ENCODE results near the gene WHRN.
A peak's percentile ranks its signal among the peaks of the same experiment; 100 is the strongest.

The WHRN gene

DNA sequence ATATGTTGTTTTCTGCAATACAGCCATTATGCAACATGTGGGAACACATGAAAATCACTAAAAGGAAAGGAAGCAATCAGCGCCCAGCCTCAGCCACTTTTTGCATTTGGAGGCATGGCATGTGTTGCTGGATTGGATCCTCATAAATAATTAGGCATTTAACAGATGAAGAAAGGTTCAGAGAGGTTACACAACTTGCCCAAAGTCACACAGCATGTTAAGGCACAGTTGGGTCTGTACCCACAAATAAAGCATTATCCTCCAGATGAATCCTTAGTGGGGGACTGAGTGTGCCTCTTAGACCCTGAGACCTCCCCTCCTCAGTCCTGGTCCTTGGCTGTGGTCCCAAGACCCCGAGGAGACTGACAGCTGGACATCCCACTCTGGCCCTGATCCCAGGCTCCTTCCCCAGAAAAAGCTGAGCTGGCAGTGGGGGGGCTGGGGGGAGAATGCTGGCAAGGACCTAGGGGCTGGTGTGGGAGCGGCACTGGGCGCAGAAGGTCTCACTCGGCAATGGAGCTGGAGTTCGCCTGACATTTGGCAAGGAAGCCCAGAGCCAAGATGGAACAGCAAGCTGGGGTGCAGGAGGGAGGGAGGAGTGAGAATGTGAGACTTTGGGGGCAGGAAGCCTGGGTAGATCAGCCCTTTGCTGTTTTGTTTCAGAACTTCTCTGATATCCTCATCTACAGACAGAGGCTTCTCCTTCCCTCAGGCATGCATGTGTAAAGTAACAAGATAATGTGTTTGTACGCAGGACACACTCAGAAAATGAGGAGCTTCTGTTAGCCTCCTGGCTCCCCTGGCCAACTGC is 110.5 kb downstream of the WHRN start:
- no peak for DNase-seq

DNA sequence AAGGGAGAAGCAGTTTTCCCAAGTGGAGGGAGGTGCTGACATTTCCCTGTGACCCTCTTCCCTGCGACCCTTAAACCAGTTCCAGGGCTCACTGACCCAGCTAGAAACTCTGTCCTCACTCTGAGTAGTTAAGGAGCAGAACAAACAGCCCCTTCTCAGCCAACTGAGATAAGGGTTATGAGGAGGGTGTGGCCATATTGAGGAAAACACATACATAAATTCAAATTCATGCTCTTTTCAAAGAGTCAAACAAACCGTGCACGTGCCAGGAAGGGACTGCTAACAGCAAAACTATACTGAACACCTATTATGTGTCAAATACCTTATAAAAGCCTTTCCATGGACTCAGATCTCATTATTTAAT is 112.5 kb downstream of the WHRN start:
- DNase-seq = no peak

DNA sequence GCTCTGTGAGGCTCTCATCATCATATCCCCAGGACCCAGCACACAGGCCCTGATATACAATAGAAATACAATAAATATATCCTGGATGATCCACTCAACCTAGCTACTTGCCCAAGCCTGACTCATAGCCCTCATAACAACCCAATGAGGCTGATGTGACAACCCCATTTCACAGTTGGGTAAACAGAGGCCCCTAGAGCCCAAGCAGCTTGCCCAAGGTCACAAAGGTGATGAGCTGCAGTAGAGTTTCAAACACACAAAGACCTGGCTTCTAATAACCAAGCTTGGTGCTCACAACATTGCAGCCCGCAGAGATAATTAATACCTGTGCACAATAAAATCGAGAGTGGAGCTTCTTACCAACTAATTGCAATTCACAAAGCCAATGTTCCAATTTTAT is 114.3 kb downstream of the WHRN start:
- DNase-seq = no peak

DNA sequence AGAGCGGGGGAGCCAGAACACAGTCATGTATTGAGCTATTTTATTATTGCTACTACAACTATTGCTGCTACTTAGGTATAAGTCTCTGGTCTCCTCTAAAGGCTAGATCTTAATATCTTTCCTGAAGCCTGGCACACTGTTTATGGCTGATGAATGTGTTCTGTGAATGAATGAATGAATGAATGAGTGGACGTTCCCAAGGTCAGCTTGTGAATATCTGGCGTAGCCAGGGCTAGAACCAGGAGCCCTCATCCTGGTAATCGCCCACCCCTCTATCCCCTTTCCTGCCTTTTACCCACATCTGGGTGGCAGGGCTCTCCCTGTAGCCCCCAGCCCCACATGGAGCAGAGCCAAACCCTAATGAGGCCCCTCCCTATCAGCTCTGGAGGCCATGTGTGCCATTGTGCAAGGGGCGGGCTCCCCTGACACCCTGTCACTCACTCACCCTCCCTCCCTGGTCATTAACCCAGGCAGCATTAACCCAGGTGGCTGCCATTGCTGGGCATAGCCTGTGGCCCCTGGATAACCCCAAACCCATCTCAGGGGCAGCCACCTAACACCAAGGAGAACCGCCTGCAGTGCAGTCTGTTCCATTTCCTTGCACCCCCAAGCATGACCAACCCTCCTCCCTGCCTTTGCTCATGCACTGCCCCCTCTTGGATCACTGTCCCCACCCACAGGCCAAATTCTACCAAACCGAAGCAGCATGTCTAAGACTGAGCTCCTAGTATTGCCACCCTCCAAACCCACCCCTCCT is 115.5 kb downstream of the WHRN start:
- no peak for DNase-seq

DNA sequence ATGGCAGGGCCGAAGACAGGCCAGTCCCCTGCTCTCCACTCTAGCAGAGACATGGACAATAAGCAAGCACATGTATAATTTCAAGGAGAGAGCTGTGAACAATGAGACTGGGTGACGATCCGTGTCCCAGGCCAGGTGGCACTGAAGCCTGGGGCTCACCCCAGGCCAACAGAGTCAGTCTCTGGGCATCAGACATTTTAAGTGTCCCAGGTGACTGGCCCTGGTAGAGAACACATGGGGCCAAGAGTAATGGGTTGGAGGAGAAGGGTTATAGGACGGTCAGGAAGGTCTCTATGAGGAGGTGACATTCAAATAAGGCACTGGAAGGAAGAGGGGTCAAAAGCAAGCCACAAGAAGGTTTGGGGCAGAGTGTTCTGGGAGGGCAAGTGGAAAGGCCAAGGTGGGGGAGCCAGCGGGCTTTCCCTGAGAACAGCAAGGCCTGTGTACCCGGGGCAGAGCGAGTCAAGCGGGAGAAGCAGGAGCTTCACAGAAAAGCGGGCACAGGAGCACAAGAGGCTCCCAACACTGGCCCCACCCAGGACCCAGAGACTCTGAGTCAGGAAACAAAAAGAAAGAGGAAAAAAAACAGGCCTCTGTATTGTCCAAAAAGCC is 116.4 kb downstream of the WHRN start:
- no peak for DNase-seq

DNA sequence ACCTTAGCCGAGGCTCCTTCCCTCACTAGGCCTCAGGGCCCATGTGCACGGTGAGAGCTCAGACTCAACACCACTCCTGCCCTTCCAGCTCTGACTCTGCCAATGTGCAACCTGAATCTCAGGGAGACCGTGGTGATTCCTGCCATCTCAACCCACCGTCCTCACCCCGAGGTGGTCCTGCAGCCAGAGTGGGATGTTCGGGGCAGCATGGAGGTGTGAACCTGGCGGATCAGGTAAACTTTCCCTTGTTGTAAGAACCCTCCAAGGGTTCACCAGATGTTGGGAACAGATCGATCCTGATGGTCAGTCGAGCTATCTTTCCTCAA is 117.0 kb downstream of the WHRN start:
- DNase-seq = no peak

DNA sequence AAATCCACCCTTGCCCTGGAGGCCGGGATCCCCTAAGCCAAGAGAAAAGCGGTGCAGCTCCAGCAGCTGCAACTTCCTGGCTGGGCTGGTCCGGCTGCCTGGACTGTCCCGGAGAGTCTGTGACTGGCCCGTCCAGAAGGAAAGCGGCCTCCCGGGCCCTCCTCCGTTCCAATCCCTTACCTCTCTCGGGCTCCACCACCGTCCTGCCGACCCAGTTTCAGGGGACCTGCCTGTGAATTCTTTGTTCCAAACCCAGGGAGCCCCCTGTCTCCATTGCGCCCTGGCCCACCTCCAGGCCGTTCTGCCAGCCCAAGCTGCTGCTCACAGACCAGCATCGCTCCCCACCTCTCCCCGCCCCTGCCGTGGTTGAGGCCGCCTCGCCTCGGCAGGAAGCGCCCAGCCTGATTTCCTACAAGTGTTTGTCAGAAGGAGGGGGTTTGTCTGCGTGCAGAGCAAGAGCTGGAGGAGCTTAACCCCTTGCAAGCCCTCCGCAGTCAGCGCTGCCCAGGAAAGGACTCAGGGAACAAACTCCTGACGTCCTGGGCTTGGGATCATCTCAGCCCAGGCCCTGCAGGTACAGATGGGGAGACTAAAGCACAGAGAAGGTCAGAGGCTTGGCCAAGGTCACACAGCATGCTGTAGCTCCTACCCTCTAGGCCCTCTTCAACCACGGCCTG is 117.5 kb downstream of the WHRN start, which contains the start of gene AKNA:
TSS of gene AKNA (minus strand) at position 303 of the 677 bp plus-strand sequence. CDS start 6,649 bp downstream, outside the sequence.
- peak; percentile 82 for DNase-seq

DNA sequence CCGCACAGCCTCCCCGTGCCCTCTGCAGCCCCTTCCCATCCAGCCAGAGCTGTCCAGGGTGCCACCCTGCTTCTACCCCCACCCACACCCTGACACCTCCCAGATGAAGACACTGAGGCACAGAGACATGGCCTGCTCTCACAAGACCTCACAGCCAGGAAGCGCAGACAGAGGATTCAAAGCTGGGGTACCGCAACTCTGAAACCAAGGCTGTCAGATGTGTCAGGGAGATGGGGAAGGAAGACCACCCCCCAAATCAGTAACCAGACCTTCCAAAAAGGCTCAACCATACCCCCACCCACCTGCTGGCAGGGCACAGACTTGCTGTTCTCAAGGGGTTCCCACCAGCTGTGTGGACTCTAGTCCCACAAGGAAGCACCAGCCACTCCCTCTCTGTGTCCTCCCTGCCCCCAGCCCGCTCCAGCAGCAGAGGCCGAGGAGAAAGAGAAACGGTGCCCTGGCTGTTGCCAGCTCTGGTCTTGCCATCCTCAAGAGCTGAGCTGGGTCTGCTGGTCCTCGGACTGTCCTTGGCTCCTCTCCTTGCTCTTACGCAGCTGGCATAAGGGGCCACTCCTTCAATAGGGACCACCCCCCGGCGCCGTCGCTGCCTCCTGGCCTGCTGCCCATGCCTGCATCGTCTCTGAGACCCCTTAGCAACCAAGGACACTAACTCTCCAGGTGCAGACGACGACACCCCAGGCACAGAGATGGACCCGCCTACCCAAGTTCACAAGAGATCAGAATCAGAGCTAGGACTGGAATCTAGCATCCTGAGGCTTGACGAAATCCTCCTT is 118.2 kb downstream of the WHRN start:
- no peak for DNase-seq

DNA sequence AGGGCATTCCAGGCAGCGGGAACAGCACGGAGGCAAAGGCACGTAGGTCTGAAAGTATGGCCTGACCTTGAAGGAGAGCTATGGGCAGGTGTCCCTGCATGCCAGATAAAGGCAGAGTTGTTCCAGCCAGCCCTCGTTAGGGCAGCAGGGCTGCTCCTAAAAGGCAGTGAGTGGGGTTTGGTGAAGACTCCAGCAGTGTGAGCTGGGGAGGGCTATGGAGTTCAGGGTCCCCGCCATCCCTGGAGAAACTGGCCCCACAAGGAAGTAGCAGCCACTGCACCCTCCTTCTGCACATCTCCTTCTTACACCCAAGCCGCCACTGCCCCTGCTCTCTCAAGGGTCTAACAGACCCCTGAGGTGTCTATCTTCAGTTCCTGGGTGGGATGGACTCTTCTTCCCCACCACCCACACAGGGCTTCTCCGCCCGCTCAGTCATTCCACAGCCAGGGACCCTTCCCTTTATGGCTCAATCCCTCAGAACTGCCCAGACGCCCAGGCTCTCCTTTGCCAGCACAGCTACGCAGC is 118.8 kb downstream of the WHRN start:
- no peak for DNase-seq

DNA sequence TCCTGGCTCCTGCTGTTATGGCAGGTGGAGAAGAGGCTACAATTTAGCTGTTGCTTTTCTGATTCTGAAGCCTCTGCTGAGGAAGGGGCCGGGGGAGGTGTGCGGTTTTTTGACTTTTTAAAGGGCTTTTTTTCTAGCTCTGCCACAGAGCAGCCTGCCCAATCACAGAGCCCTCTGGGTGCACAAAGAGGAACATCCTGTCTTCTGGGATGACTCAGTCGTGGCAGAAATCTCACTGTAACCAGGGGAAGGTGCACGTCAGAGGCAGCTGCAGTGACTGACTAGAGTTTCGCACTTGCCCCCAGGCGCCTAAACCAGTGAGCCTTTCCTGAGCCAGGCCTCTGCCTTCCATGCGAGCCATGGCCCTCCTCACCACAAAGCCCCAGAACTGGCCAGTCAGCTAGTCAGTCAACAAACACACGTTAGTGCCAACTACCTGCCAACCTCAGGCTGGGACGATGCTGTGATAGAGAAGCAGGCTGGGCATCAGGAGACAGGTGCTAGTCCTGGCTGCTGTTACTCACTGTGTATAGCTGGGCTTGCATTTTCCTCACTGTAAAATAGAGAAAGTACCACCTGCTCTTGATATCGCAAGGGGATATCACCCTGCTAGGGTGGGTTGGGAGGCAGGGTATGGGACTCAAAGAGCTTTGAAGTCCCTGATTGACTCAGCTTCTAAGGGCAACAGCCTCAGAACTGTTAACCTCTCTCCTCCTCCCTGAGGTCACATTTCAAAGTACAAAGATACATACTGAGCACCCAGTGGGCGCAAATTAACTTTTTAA is 119.7 kb downstream of the WHRN start:
- DNase-seq = peak; percentile 80

DNA sequence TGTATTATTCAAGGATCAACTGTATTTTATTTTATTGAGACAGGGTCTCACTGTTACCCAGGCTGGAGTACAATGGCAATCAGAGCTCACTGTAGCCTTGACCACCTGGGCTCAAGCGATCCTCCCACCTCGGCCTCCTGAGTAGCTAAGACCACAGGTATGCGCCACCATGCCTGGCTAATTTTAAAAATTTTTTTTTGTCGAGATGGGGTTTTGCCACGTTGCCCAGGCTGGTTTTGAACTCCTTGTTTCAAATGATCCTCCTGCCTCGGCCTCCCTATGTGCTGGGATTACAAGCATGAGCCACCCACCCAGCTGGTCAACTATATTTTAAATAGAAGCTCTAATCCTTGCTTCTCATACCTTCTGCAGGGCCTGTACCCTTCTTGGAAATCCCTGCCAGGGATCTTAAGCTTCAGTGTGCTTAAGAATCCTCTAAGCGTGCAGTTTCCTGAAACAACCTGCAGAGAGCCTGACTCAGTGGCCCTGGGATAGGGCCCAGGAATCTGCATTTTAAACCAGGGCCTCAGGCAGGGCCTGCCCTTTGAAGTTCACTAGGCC is 120.4 kb downstream of the WHRN start:
- no peak for DNase-seq

DNA sequence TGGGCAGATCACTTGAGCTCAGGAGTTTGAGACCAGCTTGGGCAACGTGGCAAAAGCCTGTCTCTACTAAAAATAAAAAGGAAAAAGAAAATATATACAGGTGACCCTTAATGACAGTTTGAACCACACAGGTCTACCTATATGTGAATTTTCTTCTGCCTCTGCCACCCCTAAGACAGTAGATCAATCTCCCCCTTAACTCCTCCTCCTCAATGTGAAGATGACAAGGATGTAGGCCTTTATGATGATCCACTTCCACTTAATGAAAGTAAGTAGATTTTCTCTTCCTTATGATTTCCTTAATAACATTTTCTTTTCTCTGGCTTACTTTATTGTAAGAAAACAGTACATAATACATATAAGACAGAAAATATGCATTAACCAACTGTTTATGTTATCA is 120.9 kb downstream of the WHRN start:
- DNase-seq = no peak

DNA sequence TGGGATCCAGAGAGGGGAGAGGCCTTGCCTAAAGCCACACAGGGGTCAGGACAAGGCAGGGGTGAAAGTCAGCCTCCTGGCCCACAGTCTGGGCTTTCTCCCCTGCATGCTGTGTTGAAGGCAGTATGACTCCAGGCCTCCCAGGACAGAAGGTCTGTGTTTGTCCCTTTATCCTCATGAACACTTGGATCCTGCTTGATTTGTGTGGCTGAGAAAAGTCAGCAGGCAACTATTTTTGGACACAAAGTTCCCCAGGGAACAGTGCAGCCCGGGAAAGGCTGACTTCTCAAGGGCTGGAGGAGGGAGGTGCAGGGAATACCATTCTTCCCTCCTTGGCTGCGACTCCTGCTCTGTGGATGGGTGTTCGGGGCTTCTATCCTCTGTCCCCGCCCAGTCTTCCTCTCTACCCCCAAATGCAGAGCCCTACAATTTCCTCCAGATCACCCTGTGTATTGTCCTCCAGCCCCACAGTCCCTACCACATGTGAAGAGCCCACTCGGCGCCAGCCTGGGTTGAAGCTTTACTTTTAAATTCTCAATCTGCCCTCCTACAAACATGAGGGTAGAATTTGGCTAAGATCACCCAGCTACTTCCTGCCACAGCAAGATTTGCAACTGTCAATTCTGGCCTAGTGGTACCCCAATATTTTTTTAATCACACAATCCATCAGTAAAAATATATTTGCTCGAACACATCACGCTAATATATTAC is 121.6 kb downstream of the WHRN start:
- DNase-seq = no peak

DNA sequence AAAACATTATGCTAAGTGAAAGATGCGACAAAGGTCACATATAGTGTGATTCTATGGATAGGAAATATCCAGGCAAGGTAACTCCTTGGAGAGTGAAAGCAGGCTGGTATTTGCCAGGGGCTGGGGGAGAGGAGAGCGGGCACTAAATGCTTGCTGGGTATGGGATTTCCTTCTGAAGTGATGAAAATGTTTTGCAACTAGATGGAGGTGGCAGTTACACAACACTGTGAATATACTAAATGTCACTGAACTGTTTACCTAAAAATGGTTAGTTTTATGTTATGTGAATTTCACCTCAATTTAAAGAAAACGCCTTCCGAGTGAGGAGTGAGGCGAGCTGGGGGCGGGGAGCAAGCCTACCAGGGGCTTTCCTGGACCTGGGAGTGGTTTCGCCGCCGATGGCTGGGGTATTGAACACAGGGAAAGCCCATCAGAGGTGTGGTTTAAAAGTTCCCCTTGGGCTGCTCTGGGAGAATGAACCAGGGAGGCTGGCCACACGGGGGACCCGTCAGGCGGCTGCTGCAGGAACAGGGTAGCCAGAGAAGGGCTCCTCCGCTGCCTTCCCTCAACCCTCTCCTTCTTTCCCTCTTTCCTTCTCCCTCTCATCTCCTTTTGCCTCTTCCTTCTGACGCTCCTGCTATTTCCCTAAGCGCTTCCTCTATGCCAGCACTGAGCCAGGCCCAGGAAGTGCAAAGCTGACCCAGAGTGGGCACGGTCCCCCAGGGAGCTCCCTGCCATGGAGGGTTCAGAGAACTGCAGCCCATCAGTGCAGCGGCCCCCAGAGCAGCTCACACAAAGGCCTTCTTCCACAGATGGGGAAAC is 122.4 kb downstream of the WHRN start:
- peak; percentile 83 for DNase-seq

DNA sequence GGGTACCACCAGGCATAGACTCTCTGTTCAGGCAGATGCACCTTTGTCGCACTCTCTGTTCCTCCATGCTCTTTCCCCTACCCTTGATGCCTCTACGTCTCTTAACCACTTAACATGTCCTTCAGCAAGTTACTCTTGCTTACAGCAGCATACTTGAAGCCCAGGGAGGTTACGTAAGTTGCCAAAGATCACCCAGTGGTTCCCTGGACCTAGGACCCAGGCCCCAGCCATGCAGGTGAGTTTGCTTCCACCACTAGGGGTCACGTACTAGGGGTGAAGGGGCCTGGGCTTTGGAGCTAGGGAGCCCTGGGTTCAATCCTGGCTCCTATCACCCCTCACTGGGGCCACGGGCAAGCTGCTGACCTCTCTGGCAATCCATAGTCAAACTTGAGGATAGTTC is 126.4 kb downstream of the WHRN start:
- DNase-seq = no peak

DNA sequence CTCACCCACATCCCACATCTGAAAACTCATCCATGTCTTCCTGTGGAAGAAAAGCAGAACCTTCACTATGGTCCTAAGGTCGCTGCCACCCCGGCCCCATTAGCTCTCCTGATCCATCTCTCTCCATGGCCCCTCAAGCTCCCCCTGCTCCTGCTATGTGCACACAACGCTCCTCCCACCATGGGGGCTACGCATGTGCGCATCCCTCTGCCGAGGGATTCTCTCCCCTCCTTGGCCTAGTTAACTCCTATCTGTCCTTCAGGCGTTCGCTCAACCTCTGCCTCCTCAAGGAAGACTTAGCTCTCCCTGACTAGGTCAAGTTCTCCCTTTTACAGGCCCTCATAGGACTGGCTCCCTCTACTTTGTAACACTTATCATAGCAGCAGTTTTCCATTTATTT is 127.3 kb downstream of the WHRN start:
- DNase-seq = no peak

DNA sequence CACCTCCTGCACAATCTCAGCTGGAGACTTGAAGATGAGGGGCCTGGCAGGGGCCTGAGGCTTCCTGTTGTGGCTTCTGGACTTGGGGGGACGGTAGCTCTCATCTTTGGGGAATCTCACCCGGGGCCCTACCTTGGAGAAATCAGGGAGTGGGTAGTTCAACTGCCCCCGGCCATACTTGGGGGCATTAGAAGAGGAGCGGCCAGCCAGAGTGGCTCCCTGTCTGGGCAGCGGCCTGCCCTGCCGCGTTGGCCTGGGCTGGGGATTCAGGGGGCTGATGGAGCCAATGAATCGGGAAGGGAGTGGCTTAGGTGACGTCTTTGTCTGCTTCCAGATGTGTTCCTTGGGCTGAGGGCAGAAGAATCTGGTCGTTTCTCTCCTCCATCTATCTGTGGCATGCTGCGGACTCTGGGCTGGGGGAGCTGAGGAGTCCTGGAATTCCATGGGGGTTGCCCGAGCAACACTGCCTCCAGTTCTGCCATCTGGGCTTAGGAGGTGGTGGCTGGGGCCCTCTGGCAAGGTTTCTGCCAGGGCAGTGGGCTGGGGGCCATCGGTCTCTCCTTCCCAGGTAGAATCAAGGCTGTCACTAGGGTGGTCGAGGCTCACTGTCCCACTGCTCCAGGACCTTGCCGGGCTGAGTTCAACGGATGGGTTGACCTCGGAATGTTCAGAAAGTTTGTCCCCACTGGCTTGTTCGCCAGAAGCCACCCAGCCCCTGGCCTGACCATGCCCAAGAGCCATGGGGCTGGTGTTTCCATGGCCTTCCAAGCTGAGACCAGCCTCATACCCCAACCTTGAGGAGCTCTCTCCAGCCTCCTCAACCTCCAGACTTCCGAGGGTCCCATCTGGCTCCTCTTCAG is 128.5 kb downstream of the WHRN start:
- DNase-seq = no peak

DNA sequence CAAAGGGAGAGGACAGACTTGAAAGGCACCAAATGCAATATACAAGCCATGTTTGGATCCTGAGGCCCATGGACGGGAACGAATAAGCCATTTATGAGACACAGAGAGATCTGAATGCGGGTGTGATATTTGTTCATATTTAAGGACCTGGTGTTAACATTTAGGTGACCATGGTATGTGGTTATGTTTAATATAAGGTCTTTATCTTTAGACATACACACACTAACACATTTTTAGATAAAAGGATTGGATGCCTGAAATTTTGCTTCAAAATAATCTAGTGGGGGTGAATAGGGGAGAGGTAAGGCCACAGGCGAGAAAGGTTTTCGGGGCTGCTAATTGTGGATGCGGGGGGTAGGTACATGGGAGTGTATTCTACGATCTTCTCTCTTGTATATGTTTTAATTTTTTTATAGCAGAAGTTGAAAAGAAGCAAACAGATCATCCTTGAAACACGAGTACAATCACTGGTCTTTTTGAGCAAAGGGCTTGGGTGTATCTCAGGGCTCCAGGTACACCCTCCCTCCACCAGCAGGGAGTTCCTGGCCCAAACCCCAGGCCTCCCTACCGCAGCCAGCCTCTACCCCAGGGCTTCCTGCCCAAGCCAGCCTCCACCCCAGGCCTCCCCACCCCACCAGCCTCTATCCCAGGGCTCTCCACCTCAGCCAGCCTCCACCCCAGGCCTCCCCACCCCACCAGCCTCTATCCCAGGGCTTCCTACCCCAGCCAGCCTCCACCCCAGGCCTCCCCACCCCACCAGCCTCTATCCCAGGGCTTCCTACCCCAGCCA is 129.7 kb downstream of the WHRN start:
- DNase-seq = no peak
